Neutrophil (primary cell): Measurements from ENCODE around the gene SHC4.

Experiments
- H3K27ac ChIP-seq: fragments of 200-600 bp; sonication (generic); 2 replicates; pipeline ENCODE4 v1.5.1; 2016; ENCODE audit warnings: mild to moderate bottlenecking, moderate library complexity
- H3K27me3 ChIP-seq: fragments of 200-600 bp; sonication (generic); 2 replicates; pipeline ENCODE4 v1.6.0; 2016; ENCODE audit warnings: mild to moderate bottlenecking
- H3K36me3 ChIP-seq: fragments of 200-600 bp; sonication (generic); 2 replicates; pipeline ENCODE4 v1.5.1; 2017
- H3K4me1 ChIP-seq, 2 experiments: fragments of 200-600 bp in 1 of 2; sonication (generic) in 1 of 2; 1 replicate in 1 of 2; 2 replicates in 1 of 2; pipeline versions ENCODE4 v1.5.1 to v1.6.1; 2013 to 2016; ENCODE audit warnings: low read depth in 1 of 2, low read length in 1 of 2, mild to moderate bottlenecking in 1 of 2, moderate library complexity in 1 of 2; ENCODE audit not compliant: control insufficient read depth in 1 of 2, insufficient read depth in 1 of 2
- H3K4me3 ChIP-seq, 2 experiments: fragments of 200-600 bp in 1 of 2; sonication (generic) in 1 of 2; 1 replicate in 1 of 2; 2 replicates in 1 of 2; pipeline ENCODE4 v1.5.1; 2013 to 2016; ENCODE audit warnings: low read depth in 1 of 2, low read length in 1 of 2, mild to moderate bottlenecking in 1 of 2, moderate library complexity in 1 of 2
- H3K9me3 ChIP-seq: fragments of 200-600 bp; sonication (generic); 2 replicates; pipeline ENCODE4 v1.5.1; 2016
- CTCF ChIP-seq: fragments of 200-600 bp; sonication (generic); IDR thresholded peaks from 2 replicates; pipeline ENCODE4 v1.5.1; 2016; ENCODE audit warnings: antibody characterized with exemption

Gene SHC4

GRCh38 chr15:48850648-48851047 lies 113.1 kb downstream of the SHC4 start:
- no peaks in the 10 kb centered on the region for H3K9me3 ChIP-seq
- H3K27me3 ChIP-seq, result no peaks in the 10 kb centered on the region
- H3K36me3 ChIP-seq, result no peaks in the 10 kb centered on the region
- H3K4me1 ChIP-seq, result no peaks in the 10 kb centered on the region
- no peak for TF ChIP-seq CTCF
- H3K27ac ChIP-seq, result no peak overlapping the region
- H3K4me3 ChIP-seq, result no peak overlapping the region

GRCh38 chr15:48845123-48845522 lies 118.6 kb downstream of the SHC4 start:
- H3K36me3 ChIP-seq, result no peaks in the 10 kb centered on the region
- no peak overlapping the region for H3K4me3 ChIP-seq
- H3K9me3 ChIP-seq, result no peaks in the 10 kb centered on the region
- no peaks in the 10 kb centered on the region for H3K4me1 ChIP-seq
- no peak for TF ChIP-seq CTCF
- H3K27me3 ChIP-seq, result no peaks in the 10 kb centered on the region
- H3K27ac ChIP-seq, result no peak overlapping the region

- no peak overlapping the region for H3K27ac ChIP-seq
- H3K4me3 ChIP-seq, result no peak overlapping the region
- TF ChIP-seq CTCF, result no peak
- no peaks in the 10 kb centered on the region for H3K4me1 ChIP-seq
- H3K36me3 ChIP-seq, result no peaks in the 10 kb centered on the region
- H3K9me3 ChIP-seq, result no peaks in the 10 kb centered on the region
- H3K27me3 ChIP-seq, result no peaks in the 10 kb centered on the region
Measured at GRCh38 chr15:48842501-48842900, 121.2 kb downstream of the SHC4 start.

GRCh38 chr15:48834756-48835155 lies 129.0 kb downstream of the SHC4 start:
- Histone ChIP-seq H3K4me3 (no peak overlapping the region), H3K36me3 (no peaks in the 10 kb centered on the region), H3K27me3 (no peaks in the 10 kb centered on the region), H3K27ac (no peak overlapping the region), H3K9me3 (no peaks in the 10 kb centered on the region), H3K4me1 (no peaks in the 10 kb centered on the region)
- no peak for TF ChIP-seq CTCF

GRCh38 chr15:48833526-48834239 lies 130.0 kb downstream of the SHC4 start:
- no peak overlapping the region for H3K4me3 ChIP-seq
- H3K4me1 ChIP-seq, result no peaks in the 10 kb centered on the region
- TF ChIP-seq CTCF, result no peak
- no peaks in the 10 kb centered on the region for H3K27me3 ChIP-seq
- no peak overlapping the region for H3K27ac ChIP-seq
- H3K36me3 ChIP-seq, result no peaks in the 10 kb centered on the region
- H3K9me3 ChIP-seq, result no peaks in the 10 kb centered on the region
